ENCODE results near the gene ALDH1A3. TPM values are rescaled to one million over a fixed set of nuclear protein-coding genes. Genes with fewer than 3 reads are reported as not detected.
A peak's percentile ranks its signal among the peaks of the same experiment; 100 is the strongest.

Gene ALDH1A3
- total and polyA plus RNA-seq, 7 experiments from 2014 or later: not detected

DNA sequence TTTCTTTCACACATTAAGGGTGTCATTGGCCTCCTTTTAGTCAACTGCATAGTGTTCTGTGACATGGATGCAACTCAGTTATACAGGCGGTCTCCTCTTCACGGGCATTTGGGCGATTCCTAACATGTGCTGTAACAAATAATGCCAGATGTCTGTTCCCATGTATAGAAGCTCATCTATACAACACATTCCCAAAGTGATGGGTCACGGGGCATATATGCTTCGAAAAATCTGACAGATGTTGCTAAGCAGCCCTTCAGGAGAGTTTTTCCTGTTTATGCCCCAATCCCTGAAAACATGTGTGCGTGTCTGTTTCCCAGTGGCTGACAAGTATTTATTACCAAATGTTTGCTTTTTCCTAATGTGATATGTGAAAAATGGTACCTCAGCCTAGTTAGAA lies 65.4 kb downstream of the ALDH1A3 start:
- intact Hi-C loops (cut with micrococcal nuclease): no loop called here
- DNase-seq (no peak), ATAC-seq (no peak)
- H3K9me3 Mint-ChIP-seq: no peaks in the 10 kb centered on the region
- peaks cover 0 to 1% (median 0%) of the 10 kb centered on the region in 7 donors for H3K4me1 Mint-ChIP-seq
- no peaks in the 10 kb centered on the region for H3K36me3 ChIP-seq (ENCODE audit: control insufficient read depth in 2 of 3, insufficient read depth in 3 of 3, low read length in 3 of 3)
- H3K4me3 Mint-ChIP-seq: no peak overlapping the region
- no peak overlapping the region for H3K4me3 ChIP-seq (ENCODE audit: low read length)
- ChIA-PET CTCF (interaction anchor here (0.6 kb wide), 1 partner anchor 63 kb away, joined by 3 read pairs; no protein-coding TSS in a partner anchor), POLR2A (no interaction called here)
- H3K27ac ChIP-seq (ENCODE audit: low read depth, low read length): no peak overlapping the region
- H3K36me3 Mint-ChIP-seq: no peaks in the 10 kb centered on the region
- H3K9me3 ChIP-seq (ENCODE audit: control insufficient read depth in 2 of 3, low read length in 3 of 3): no peaks in the 10 kb centered on the region
- H3K4me1 ChIP-seq (ENCODE audit: control insufficient read depth in 2 of 2, insufficient read depth in 2 of 2, low read length in 2 of 2): no peaks in the 10 kb centered on the region
- no peak overlapping the region for H3K27ac Mint-ChIP-seq
- peaks cover 5 to 25% (median 16%) of the 10 kb centered on the region in 5 donors for H3K27me3 Mint-ChIP-seq
- H3K27me3 ChIP-seq (ENCODE audit: control insufficient read depth in 2 of 2, insufficient read depth in 2 of 2, low read length in 2 of 2): no peaks in the 10 kb centered on the region

DNA sequence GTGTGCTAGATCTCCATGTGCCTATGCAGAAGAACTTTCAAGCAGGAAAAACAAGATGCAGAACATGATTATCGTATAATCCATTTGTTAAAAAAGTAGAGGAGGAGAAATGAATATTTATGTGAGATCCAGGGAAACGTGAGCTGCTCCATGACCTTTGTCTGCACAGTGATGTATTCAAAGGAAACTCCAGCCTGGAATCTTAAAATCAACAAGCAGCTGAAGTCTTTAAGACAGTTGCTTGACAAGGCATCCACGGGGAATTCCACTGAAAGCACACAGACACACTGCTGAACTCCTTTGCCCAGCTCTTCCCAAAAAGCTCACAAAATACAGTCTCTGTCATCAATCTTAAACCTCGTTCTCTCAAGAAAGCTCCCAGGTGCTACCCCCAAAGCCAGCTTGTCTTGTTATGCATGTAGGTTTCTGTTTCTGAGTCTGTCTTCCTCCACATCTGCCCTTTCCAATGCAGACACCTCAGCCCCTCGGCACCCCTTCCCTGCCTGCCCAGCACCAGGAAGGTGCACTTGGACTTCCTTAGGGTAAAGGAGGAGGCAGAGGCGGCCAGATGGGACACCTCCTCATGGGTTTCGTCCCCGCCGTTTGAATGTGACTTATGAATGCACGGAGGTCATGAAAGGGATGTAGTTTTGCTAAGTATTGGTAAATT lies 68.3 kb downstream of the ALDH1A3 start:
- Mint-ChIP-seq H3K27me3 (peaks cover 5 to 32% (median 24%) of the 10 kb centered on the region in 5 donors), H3K9me3 (peaks cover 0 to 6% (median 0%) of the 10 kb centered on the region in 11 donors), H3K27ac (no peak overlapping the region), H3K4me1 (no peaks in the 10 kb centered on the region), H3K36me3 (no peaks in the 10 kb centered on the region), H3K4me3 (no peak overlapping the region)
- POLR2A ChIA-PET: no interaction called here
- H3K27me3 ChIP-seq (ENCODE audit: control insufficient read depth in 2 of 2, insufficient read depth in 2 of 2, low read length in 2 of 2): no peaks in the 10 kb centered on the region
- ATAC-seq (no peak), DNase-seq (no peak)
- no peak overlapping the region for H3K4me3 ChIP-seq (ENCODE audit: low read length)
- H3K36me3 ChIP-seq (ENCODE audit: control insufficient read depth in 2 of 3, insufficient read depth in 3 of 3, low read length in 3 of 3): no peaks in the 10 kb centered on the region
- intact Hi-C loops (cut with micrococcal nuclease): no loop called here
- H3K4me1 ChIP-seq (ENCODE audit: control insufficient read depth in 2 of 2, insufficient read depth in 2 of 2, low read length in 2 of 2): no peaks in the 10 kb centered on the region
- no peak overlapping the region for H3K27ac ChIP-seq (ENCODE audit: low read depth, low read length)
- no peaks in the 10 kb centered on the region for H3K9me3 ChIP-seq (ENCODE audit: control insufficient read depth in 2 of 3, low read length in 3 of 3)
- CTCF ChIA-PET: no interaction called here

DNA sequence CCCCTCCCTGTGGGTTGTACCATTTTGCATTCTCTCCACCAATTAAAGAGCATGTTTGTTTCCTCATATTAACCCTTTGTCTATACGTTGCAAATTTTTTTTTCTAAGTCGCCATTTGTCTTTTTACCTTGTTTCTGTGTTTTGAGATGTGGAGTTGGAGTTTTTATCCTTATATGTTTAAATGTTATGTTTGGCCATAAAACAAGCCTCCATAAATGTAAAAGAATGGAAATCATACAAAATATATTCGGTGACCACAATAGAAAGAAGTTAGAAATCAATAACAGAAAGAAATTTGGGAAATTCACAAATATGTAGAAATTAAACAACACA lies 68.8 kb downstream of the ALDH1A3 start:
- no peak for ATAC-seq
- CTCF ChIA-PET: no interaction called here
- Histone ChIP-seq H3K4me3 (ENCODE audit: low read length) (no peak overlapping the region), H3K36me3 (ENCODE audit: control insufficient read depth in 2 of 3, insufficient read depth in 3 of 3, low read length in 3 of 3) (no peaks in the 10 kb centered on the region), H3K27me3 (ENCODE audit: control insufficient read depth in 2 of 2, insufficient read depth in 2 of 2, low read length in 2 of 2) (no peaks in the 10 kb centered on the region), H3K27ac (ENCODE audit: low read depth, low read length) (no peak overlapping the region), H3K9me3 (ENCODE audit: control insufficient read depth in 2 of 3, low read length in 3 of 3) (no peaks in the 10 kb centered on the region), H3K4me1 (ENCODE audit: control insufficient read depth in 2 of 2, insufficient read depth in 2 of 2, low read length in 2 of 2) (no peaks in the 10 kb centered on the region)
- intact Hi-C loops (cut with micrococcal nuclease): no loop called here
- no peak for DNase-seq
- Mint-ChIP-seq H3K36me3 (no peaks in the 10 kb centered on the region), H3K27me3 (peaks cover 7 to 32% (median 26%) of the 10 kb centered on the region in 5 donors), H3K4me1 (no peaks in the 10 kb centered on the region), H3K9me3 (peaks cover 0 to 6% (median 0%) of the 10 kb centered on the region in 11 donors), H3K27ac (no peak overlapping the region), H3K4me3 (no peak overlapping the region)
- POLR2A ChIA-PET: no interaction called here

DNA sequence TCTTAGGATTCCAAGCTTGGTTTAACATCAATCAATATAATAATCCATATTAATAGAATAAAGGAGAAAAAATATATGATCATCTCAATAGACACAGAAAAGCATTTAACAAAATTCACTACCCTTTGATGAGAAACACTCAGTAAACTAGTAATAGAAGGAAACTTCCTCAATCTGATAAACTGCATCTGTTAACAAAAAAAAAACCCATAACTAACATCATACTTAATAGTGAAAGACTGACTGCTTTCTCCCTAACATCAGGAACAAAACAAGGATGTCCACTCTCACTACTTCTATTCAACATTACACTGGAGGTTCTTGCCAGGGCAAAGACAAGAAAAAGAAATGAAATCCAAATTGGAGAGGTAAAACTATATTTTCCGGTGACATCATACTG lies 70.1 kb downstream of the ALDH1A3 start:
- Mint-ChIP-seq H3K9me3 (peaks cover 0 to 6% (median 0%) of the 10 kb centered on the region in 11 donors), H3K4me1 (no peaks in the 10 kb centered on the region), H3K27me3 (peaks cover 12 to 32% (median 31%) of the 10 kb centered on the region in 5 donors), H3K4me3 (no peak overlapping the region), H3K36me3 (no peaks in the 10 kb centered on the region), H3K27ac (no peak overlapping the region)
- ChIA-PET CTCF (no interaction called here), POLR2A (no interaction called here)
- H3K4me3 ChIP-seq (ENCODE audit: low read length): no peak overlapping the region
- ATAC-seq (no peak), DNase-seq (no peak)
- no peaks in the 10 kb centered on the region for H3K9me3 ChIP-seq (ENCODE audit: control insufficient read depth in 2 of 3, low read length in 3 of 3)
- H3K36me3 ChIP-seq (ENCODE audit: control insufficient read depth in 2 of 3, insufficient read depth in 3 of 3, low read length in 3 of 3): no peaks in the 10 kb centered on the region
- no peaks in the 10 kb centered on the region for H3K4me1 ChIP-seq (ENCODE audit: control insufficient read depth in 2 of 2, insufficient read depth in 2 of 2, low read length in 2 of 2)
- no peak overlapping the region for H3K27ac ChIP-seq (ENCODE audit: low read depth, low read length)
- intact Hi-C loops (cut with micrococcal nuclease): no loop called here
- H3K27me3 ChIP-seq (ENCODE audit: control insufficient read depth in 2 of 2, insufficient read depth in 2 of 2, low read length in 2 of 2): no peaks in the 10 kb centered on the region

DNA sequence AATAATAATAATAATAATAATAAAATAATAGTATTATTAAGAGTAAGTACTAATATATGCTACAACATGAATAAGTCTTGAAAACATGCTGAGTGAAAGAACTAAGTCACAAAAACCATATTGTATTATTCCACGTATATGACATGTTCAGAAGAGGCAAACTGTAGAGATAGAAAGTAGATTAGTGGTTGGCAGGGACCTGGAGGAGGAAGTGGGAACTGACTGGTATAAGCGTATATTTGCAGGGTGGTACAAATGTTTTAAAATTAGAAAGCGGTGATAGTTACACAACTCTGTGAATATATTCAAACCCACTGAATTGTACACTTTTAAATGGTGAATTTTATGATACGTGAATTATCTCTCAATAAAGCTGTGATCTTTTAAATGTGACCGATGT lies 72.3 kb downstream of the ALDH1A3 start:
- no peak overlapping the region for H3K4me3 Mint-ChIP-seq
- peaks cover 25 to 35% (median 31%) of the 10 kb centered on the region in 5 donors for H3K27me3 Mint-ChIP-seq
- peaks cover 0 to 6% (median 0%) of the 10 kb centered on the region in 11 donors for H3K9me3 Mint-ChIP-seq
- H3K36me3 Mint-ChIP-seq: no peaks in the 10 kb centered on the region
- Histone ChIP-seq H3K9me3 (ENCODE audit: control insufficient read depth in 2 of 3, low read length in 3 of 3) (no peaks in the 10 kb centered on the region), H3K4me3 (ENCODE audit: low read length) (no peak overlapping the region), H3K4me1 (ENCODE audit: control insufficient read depth in 2 of 2, insufficient read depth in 2 of 2, low read length in 2 of 2) (no peaks in the 10 kb centered on the region), H3K27ac (ENCODE audit: low read depth, low read length) (no peak overlapping the region), H3K27me3 (ENCODE audit: control insufficient read depth in 2 of 2, insufficient read depth in 2 of 2, low read length in 2 of 2) (no peaks in the 10 kb centered on the region), H3K36me3 (ENCODE audit: control insufficient read depth in 2 of 3, insufficient read depth in 3 of 3, low read length in 3 of 3) (no peaks in the 10 kb centered on the region)
- POLR2A ChIA-PET: no interaction called here
- CTCF ChIA-PET: no interaction called here
- no peak for DNase-seq
- no peak for ATAC-seq
- intact Hi-C loops (cut with micrococcal nuclease): no loop called here
- no peak overlapping the region for H3K27ac Mint-ChIP-seq
- no peaks in the 10 kb centered on the region for H3K4me1 Mint-ChIP-seq

DNA sequence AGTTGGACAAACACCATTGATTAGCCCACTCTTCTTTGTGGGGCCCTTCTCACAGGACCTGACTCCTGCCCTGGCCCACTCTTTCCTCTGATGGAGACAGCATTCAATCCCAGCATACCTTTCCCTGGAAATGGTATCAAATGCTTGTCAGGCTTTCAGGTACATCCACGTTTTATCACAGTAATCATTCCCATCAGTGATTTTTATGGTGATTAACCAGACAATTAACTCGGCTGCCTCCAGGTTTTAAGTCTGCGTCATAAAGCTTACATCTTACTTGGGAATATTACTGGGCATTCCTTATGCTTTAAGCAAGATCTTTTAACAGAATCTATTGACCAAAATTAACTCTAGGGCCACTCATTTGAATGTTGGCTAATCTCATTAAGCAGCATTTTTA lies 72.9 kb downstream of the ALDH1A3 start:
- intact Hi-C loops (cut with micrococcal nuclease): no loop called here
- H3K9me3 Mint-ChIP-seq: peaks cover 0 to 6% (median 0%) of the 10 kb centered on the region in 11 donors
- DNase-seq (no peak), ATAC-seq (no peak)
- no peak overlapping the region for H3K27ac ChIP-seq (ENCODE audit: low read depth, low read length)
- no peak overlapping the region for H3K4me3 Mint-ChIP-seq
- H3K36me3 Mint-ChIP-seq: no peaks in the 10 kb centered on the region
- H3K4me3 ChIP-seq (ENCODE audit: low read length): no peak overlapping the region
- no peaks in the 10 kb centered on the region for H3K27me3 ChIP-seq (ENCODE audit: control insufficient read depth in 2 of 2, insufficient read depth in 2 of 2, low read length in 2 of 2)
- H3K27ac Mint-ChIP-seq: no peak overlapping the region
- no peaks in the 10 kb centered on the region for H3K4me1 Mint-ChIP-seq
- H3K9me3 ChIP-seq (ENCODE audit: control insufficient read depth in 2 of 3, low read length in 3 of 3): no peaks in the 10 kb centered on the region
- peaks cover 23 to 33% (median 30%) of the 10 kb centered on the region in 5 donors for H3K27me3 Mint-ChIP-seq
- no peaks in the 10 kb centered on the region for H3K36me3 ChIP-seq (ENCODE audit: control insufficient read depth in 2 of 3, insufficient read depth in 3 of 3, low read length in 3 of 3)
- ChIA-PET CTCF (no interaction called here), POLR2A (no interaction called here)
- H3K4me1 ChIP-seq (ENCODE audit: control insufficient read depth in 2 of 2, insufficient read depth in 2 of 2, low read length in 2 of 2): no peaks in the 10 kb centered on the region

DNA sequence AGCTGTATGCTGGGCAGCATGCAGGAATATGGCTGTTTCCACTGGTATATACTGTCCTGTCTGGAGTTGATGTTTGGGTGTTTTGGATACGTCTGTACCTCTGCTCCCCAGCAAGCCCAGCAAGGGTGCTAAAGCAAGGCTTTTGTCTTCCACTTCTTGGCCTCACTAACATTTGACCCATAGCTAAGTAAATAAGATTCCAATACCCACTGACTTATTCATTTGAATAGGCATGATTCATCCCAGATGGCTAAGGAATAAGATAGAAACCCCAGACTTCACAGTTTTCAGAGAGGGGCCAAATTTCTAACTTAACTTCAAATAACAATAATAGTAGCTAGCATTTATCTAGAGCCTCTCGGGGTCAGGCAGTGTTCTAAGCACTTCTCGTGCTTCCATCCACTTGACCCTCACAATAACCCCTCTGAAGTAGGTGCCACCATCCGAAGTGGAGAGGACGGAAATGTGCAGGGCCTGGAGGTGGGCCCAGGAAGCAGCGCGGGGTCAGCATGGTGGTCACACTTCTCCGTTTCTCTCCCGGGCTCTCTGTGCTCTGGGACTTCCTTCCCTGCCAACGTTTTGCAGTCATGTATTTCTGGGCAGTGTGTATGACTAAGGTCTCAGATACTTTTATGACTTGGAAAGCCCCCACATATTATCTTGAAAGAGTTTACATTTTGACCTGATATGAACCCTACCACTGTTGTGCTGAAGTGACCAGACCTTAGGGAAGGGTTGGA lies 78.9 kb downstream of the ALDH1A3 start:
- Histone ChIP-seq H3K36me3 (ENCODE audit: control insufficient read depth in 2 of 3, insufficient read depth in 3 of 3, low read length in 3 of 3) (no peaks in the 10 kb centered on the region), H3K4me1 (ENCODE audit: control insufficient read depth in 2 of 2, insufficient read depth in 2 of 2, low read length in 2 of 2) (no peaks in the 10 kb centered on the region), H3K4me3 (ENCODE audit: low read length) (no peak overlapping the region), H3K9me3 (ENCODE audit: control insufficient read depth in 2 of 3, low read length in 3 of 3) (no peaks in the 10 kb centered on the region), H3K27ac (ENCODE audit: low read depth, low read length) (no peak overlapping the region), H3K27me3 (ENCODE audit: control insufficient read depth in 2 of 2, insufficient read depth in 2 of 2, low read length in 2 of 2) (no peaks in the 10 kb centered on the region)
- CTCF ChIA-PET: no interaction called here
- Mint-ChIP-seq H3K27me3 (peaks cover 28 to 42% (median 37%) of the 10 kb centered on the region in 5 donors), H3K9me3 (no peaks in the 10 kb centered on the region), H3K36me3 (no peaks in the 10 kb centered on the region), H3K27ac (no peak overlapping the region), H3K4me1 (no peaks in the 10 kb centered on the region), H3K4me3 (no peak overlapping the region)
- ATAC-seq (peak; percentile 59), DNase-seq (no peak)
- intact Hi-C loops (cut with micrococcal nuclease): no loop called here
- POLR2A ChIA-PET: no interaction called here

All from naive thymus-derived CD4-positive, alpha-beta T cell (primary cell).